HCT116 (cell line): ENCODE data around the gene MMP12.

Experiments
- CEBPB ChIP-seq: IDR thresholded peaks from 2 replicates; pipeline ENCODE4 v1.6.1; 2012; ENCODE audit warnings: low read depth
- EZH2 ChIP-seq: fragments of 200-600 bp; sonication (generic); IDR thresholded peaks from 2 replicates; pipeline ENCODE4 v1.6.1; 2017; ENCODE audit warnings: antibody characterized with exemption, mixed run types
- JUND ChIP-seq: IDR thresholded peaks from 2 replicates; pipeline ENCODE4 v1.6.1; 2012
- POLR2A ChIP-seq: IDR thresholded peaks from 2 replicates; pipeline ENCODE4 v1.7.0; 2011; ENCODE audit warnings: borderline replicate concordance; ENCODE audit not compliant: insufficient read depth, insufficient read length; ENCODE audit errors: extremely low read depth
- POLR2AphosphoS5 ChIP-seq: IDR thresholded peaks from 2 replicates; pipeline ENCODE4 v1.6.1; 2011; ENCODE audit warnings: mild to moderate bottlenecking, low read depth, low read length, moderate library complexity
- RAD21 ChIP-seq: IDR thresholded peaks from 2 replicates; pipeline ENCODE4 v1.6.1; 2012; ENCODE audit warnings: low read depth, mild to moderate bottlenecking
- SP1 ChIP-seq: IDR thresholded peaks from 2 replicates; pipeline ENCODE4 v1.6.1; 2012; ENCODE audit warnings: low read depth
- SRF ChIP-seq: IDR thresholded peaks from 2 replicates; pipeline ENCODE4 v1.6.1; 2012; ENCODE audit warnings: low read depth
- TCF7L2 ChIP-seq: IDR thresholded peaks from 2 replicates; pipeline ENCODE4 v1.7.0; 2011; ENCODE audit warnings: borderline replicate concordance, inconsistent platforms; ENCODE audit not compliant: insufficient read depth, insufficient read length; ENCODE audit errors: extremely low read depth
- ZNF274 ChIP-seq: fragments of 200-500 bp; sonication (Bioruptor generic); IDR thresholded peaks from 2 replicates; pipeline ENCODE4 v1.6.1; 2014; ENCODE audit warnings: mild to moderate bottlenecking, low read depth, low read length, inconsistent platforms
- TF ChIP-seq, protein P1 (sequence below), 3 experiments: fragments of 200-600 bp in 1 of 3; sonication (generic) in 1 of 3; IDR thresholded peaks in 2 of 3; conservative IDR thresholded peaks in 1 of 3; 2 replicates each; pipeline ENCODE4 v1.5.1; 2012 to 2017; ENCODE audit warnings: low read depth in 2 of 3, low read length in 2 of 3, antibody characterized with exemption in 1 of 3, borderline replicate concordance in 1 of 3, control low read depth in 1 of 3, mild to moderate bottlenecking in 1 of 3, mixed read lengths in 1 of 3, mixed run types in 1 of 3, moderate library complexity in 1 of 3; ENCODE audit not compliant: insufficient read depth in 1 of 3
- TF ChIP-seq, protein P2 (sequence below): IDR thresholded peaks from 2 replicates; pipeline ENCODE4 v1.6.1; 2012; ENCODE audit warnings: low read depth

DNA sequence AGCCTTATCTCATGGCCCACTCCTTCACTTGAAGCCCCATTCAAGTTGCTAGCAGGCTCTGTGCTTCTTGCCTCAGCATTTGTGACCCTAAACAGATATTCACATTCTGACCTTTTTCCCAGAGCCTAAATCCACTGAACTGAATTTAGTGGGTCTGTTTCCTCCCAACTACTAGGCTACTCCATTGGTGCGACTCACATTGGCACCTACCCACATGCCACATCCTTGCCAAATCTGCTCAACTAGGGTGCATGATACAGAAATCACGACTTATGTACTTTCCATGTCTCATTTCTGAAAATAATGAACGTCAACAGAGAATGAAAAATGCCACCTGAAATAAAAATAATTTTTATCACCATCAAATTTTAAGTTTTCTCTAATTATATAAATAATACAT is 8.4 kb upstream of the MMP12 start:
- TF ChIP-seq, protein P1, sequence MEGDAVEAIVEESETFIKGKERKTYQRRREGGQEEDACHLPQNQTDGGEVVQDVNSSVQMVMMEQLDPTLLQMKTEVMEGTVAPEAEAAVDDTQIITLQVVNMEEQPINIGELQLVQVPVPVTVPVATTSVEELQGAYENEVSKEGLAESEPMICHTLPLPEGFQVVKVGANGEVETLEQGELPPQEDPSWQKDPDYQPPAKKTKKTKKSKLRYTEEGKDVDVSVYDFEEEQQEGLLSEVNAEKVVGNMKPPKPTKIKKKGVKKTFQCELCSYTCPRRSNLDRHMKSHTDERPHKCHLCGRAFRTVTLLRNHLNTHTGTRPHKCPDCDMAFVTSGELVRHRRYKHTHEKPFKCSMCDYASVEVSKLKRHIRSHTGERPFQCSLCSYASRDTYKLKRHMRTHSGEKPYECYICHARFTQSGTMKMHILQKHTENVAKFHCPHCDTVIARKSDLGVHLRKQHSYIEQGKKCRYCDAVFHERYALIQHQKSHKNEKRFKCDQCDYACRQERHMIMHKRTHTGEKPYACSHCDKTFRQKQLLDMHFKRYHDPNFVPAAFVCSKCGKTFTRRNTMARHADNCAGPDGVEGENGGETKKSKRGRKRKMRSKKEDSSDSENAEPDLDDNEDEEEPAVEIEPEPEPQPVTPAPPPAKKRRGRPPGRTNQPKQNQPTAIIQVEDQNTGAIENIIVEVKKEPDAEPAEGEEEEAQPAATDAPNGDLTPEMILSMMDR (IDR thresholded peaks at IDR 0.05 in 2 of 3, conservative IDR thresholded peaks at IDR 0.05 in 1 of 3; ENCODE audit: borderline replicate concordance in 1 of 3, insufficient read depth in 1 of 3, low read depth in 2 of 3, low read length in 2 of 3) = no peak
- TF ChIP-seq EZH2 = no peak
- no peak for TF ChIP-seq SRF
- no peak for TF ChIP-seq CEBPB
- no peak for TF ChIP-seq ZNF274
- no peak for TF ChIP-seq SP1
- no peak for TF ChIP-seq TCF7L2
- no peak for TF ChIP-seq POLR2AphosphoS5
- no peak for TF ChIP-seq POLR2A
- TF ChIP-seq RAD21 = no peak
- no peak for TF ChIP-seq JUND
- TF ChIP-seq, protein P2, sequence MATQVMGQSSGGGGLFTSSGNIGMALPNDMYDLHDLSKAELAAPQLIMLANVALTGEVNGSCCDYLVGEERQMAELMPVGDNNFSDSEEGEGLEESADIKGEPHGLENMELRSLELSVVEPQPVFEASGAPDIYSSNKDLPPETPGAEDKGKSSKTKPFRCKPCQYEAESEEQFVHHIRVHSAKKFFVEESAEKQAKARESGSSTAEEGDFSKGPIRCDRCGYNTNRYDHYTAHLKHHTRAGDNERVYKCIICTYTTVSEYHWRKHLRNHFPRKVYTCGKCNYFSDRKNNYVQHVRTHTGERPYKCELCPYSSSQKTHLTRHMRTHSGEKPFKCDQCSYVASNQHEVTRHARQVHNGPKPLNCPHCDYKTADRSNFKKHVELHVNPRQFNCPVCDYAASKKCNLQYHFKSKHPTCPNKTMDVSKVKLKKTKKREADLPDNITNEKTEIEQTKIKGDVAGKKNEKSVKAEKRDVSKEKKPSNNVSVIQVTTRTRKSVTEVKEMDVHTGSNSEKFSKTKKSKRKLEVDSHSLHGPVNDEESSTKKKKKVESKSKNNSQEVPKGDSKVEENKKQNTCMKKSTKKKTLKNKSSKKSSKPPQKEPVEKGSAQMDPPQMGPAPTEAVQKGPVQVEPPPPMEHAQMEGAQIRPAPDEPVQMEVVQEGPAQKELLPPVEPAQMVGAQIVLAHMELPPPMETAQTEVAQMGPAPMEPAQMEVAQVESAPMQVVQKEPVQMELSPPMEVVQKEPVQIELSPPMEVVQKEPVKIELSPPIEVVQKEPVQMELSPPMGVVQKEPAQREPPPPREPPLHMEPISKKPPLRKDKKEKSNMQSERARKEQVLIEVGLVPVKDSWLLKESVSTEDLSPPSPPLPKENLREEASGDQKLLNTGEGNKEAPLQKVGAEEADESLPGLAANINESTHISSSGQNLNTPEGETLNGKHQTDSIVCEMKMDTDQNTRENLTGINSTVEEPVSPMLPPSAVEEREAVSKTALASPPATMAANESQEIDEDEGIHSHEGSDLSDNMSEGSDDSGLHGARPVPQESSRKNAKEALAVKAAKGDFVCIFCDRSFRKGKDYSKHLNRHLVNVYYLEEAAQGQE = no peak
